ENCODE measurements around the gene GTF2IRD1. TPM values are rescaled to one million over a fixed set of nuclear protein-coding genes. Genes with fewer than 3 reads are reported as not detected.

The GTF2IRD1 gene
- total and polyA plus RNA-seq, 2 of the 4 experiments (the other 2 are of a cell fraction): 4.1 to 21.9 TPM

- in situ Hi-C loops (cut with MboI; ENCODE audit: low sequenced_read_pairs) (loop anchor here (5.0 kb wide), 1 partner anchor 53 kb away; the partner anchor contains the start of gene GTF2I), intact Hi-C loops (cut with micrococcal nuclease) (no loop called here), dilution Hi-C loops (cut with HindIII; ENCODE audit: low sequenced_read_pairs, unreplicated experiment) (no loop called here)
- Histone ChIP-seq H3K56ac (ENCODE audit: extremely low read depth, insufficient read depth, low read length) (no peak overlapping the region), H4K5ac (ENCODE audit: low read depth, low read length) (no peak overlapping the region), H3K14ac (replicated peaks; ENCODE audit: low read depth, low read length) (no peak overlapping the region), H3K9me3 (ENCODE audit: control insufficient read depth, insufficient read depth, low read length) (no peaks in the 10 kb centered on the region), H2BK120ac (ENCODE audit: low read depth, low read length) (no peak overlapping the region; the same call in 1 of the 2 replicates), H2AK5ac (ENCODE audit: low read depth, low read length) (no peak overlapping the region), H4K20me1 (ENCODE audit: insufficient read depth, low read length) (no peaks in the 10 kb centered on the region), H3K27me3 (ENCODE audit: control insufficient read depth, insufficient read depth, low read length) (no peaks in the 10 kb centered on the region), H3K18ac (ENCODE audit: low read depth, low read length) (no peak overlapping the region), H4K8ac (ENCODE audit: low read depth in 2 of 2, low read length in 2 of 2) (no peak overlapping the region), H2BK20ac (ENCODE audit: low read depth, low read length) (no peak overlapping the region), H3K4me2 (ENCODE audit: low read depth, low read length) (no peak overlapping the region), H2BK15ac (ENCODE audit: low read depth, low read length) (no peak overlapping the region), H3K4ac (ENCODE audit: low read depth, low read length) (no peak overlapping the region), H4K91ac (ENCODE audit: insufficient read depth, low read depth, low read length) (no peak overlapping the region), H2AK9ac (replicated peaks; ENCODE audit: low read depth, low read length, poor library complexity) (peak overlapping the region; percentile 68), H3K4me3 (ENCODE audit: insufficient read depth, low read depth, low read length) (no peak overlapping the region), H2BK5ac (ENCODE audit: low read depth, low read length, poor library complexity, severe bottlenecking) (no peak overlapping the region), H3K9ac (ENCODE audit: low read depth, low read length) (no peak overlapping the region), H3K36me3 (ENCODE audit: control insufficient read depth, insufficient read depth, low read length) (peaks cover 22% of the 10 kb centered on the region; the same call in 1 of the 2 replicates), H3K27ac (ENCODE audit: insufficient read depth, low read length) (no peak overlapping the region), H3K9me1 (ENCODE audit: insufficient read depth, low read length) (peaks cover 7% of the 10 kb centered on the region; the same call in 1 of the 2 replicates), H3K23ac (ENCODE audit: low read depth, low read length) (no peak overlapping the region), H3K79me1 (ENCODE audit: low read depth in 1 of 2, low read length in 2 of 2) (no peaks in the 10 kb centered on the region), H2AFZ (replicated peaks; ENCODE audit: low read length, poor library complexity) (no peak overlapping the region), H3K4me1 (ENCODE audit: control insufficient read depth, insufficient read depth, low read length) (peaks cover 5% of the 10 kb centered on the region; the same call in 1 of the 2 replicates)
- DNase-seq (no peak), ATAC-seq (ENCODE audit: low read depth) (no peak)
- TF ChIP-seq ELK1 (IDR thresholded peaks at IDR 0.05; ENCODE audit: borderline replicate concordance, low read depth, low read length) (no peak), CHD1 (IDR thresholded peaks at IDR 0.05; ENCODE audit: low read depth, low read length) (no peak), FOS (IDR thresholded peaks at IDR 0.05; ENCODE audit: low read depth, low read length) (no peak), MXI1 (IDR thresholded peaks at IDR 0.05; ENCODE audit: borderline replicate concordance, low read depth, low read length) (no peak)
- no TSS peak for BruUV-seq (replicated peaks)
- 89% methylated on average over 5 of the region's 7 CpGs; no CpG with 5 or more reads in 1 of the 2 experiments for WGBS, 2 experiments (ENCODE audit: extremely low coverage in 2 of 2, insufficient read length in 1 of 2)
- ChIA-PET POLR2A (ENCODE audit: unreplicated experiment) (no interaction called here), CTCF (no interaction called here)
Observed at GRCh38 chr7:74604326-74605020, 150.8 kb downstream of the GTF2IRD1 start.

Data from IMR-90 (cell line).